Activated CD8-positive, alpha-beta memory T cell treated with anti-CD3 and anti-CD28 coated beads, Interleukin-2, amount 10 ng/mL, durations not matched to agents 7 days and 5 days (primary cell): ENCODE results near the gene P3H3. TPM values are rescaled to one million over a fixed set of nuclear protein-coding genes. Genes with fewer than 3 reads are reported as not detected.

Source experiments
- ATAC-seq: fragments of 150-1000 bp; cut with Tn5 transposase; one replicate; pipeline ENCODE4 v1.10.0; 2021; ENCODE audit warnings: moderate library complexity
- CTCF ChIA-PET: fragments of 350-600 bp; sonication (Branson Sonifier 250); formaldehyde crosslinking; loops from one replicate; lab custom pipeline; 2021; ENCODE audit warnings: antibody characterized with exemption; lab: Charles Lee
- DNase-seq: peaks from one replicate; pipeline ENCODE4 v3.0.0-alpha.2; 2020
- H3K27ac Mint-ChIP-seq: one replicate; pipeline ENCODE4 v1.8.0; 2021; ENCODE audit warnings: mild to moderate bottlenecking, mixed read lengths
- H3K27me3 Mint-ChIP-seq: one replicate; pipeline ENCODE4 v1.8.0; 2021; ENCODE audit warnings: mixed read lengths
- H3K36me3 Mint-ChIP-seq: one replicate; pipeline ENCODE4 v1.8.0; 2021; ENCODE audit warnings: mild to moderate bottlenecking, mixed read lengths
- H3K4me1 Mint-ChIP-seq: one replicate; pipeline ENCODE4 v1.8.0; 2021; ENCODE audit warnings: mixed read lengths
- H3K4me3 Mint-ChIP-seq: one replicate; pipeline ENCODE4 v1.8.0; 2021; ENCODE audit warnings: mild to moderate bottlenecking, moderate library complexity, mixed read lengths
- H3K9me3 Mint-ChIP-seq: one replicate; pipeline ENCODE4 v1.8.0; 2022; ENCODE audit warnings: low read depth, mixed read lengths
- total RNA-seq, 2 experiments: library from RNA; stranded (reverse); gene quantifications; one replicate each; pipeline ENCODE4 v1.2.3, GENCODE V29; 2021

The P3H3 gene
- total RNA-seq, 2 experiments from 2014 or later: 0.23 to 0.99 TPM

- CTCF ChIA-PET: interaction anchor here (0.8 to 7.9 kb wide), 13 partner anchors 7 to 295 kb away, joined by 3 to 61 read pairs (median 6); partner anchors contain the start of genes CDCA3, GPR162, MLF2 and P3H3
- DNase-seq: no peak
- Mint-ChIP-seq H3K27me3 (peaks cover 34% of the 10 kb centered on the region), H3K27ac (no peak overlapping the region), H3K9me3 (no peaks in the 10 kb centered on the region), H3K4me3 (no peak overlapping the region), H3K36me3 (no peaks in the 10 kb centered on the region), H3K4me1 (peaks cover 12% of the 10 kb centered on the region)
- ATAC-seq: no peak
These were observed 5.1 kb downstream of the P3H3 start for GRCh38 chr12:6833189-6833890.

DNA sequence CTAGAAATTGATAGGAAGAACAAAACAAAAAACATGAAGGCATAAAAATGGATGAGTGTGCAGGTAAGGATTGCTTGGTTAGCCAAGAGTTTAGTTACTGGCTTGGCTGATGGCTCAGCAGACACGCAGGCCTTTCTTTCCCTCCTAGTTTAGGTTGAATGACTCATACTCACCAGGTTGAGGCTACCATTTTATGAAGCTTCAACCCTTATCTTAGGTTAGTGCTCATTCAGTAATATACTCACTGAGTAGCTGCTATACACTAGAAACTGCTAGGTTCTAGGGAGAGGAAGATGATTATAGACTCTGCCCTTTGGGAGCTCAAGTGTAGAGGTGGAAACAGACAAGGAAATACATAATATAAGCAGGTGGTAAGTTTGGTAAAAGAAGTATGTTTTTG is 6.0 kb downstream of the P3H3 start:
- Mint-ChIP-seq H3K27ac (no peak overlapping the region), H3K9me3 (no peaks in the 10 kb centered on the region), H3K36me3 (no peaks in the 10 kb centered on the region), H3K4me1 (peaks cover 8% of the 10 kb centered on the region), H3K27me3 (peaks cover 29% of the 10 kb centered on the region), H3K4me3 (no peak overlapping the region)
- ATAC-seq: peak; percentile 31
- no peak for DNase-seq
- CTCF ChIA-PET: interaction anchor here (0.5 to 7.9 kb wide), 18 partner anchors 8 to 296 kb away, joined by 3 to 61 read pairs (median 6); partner anchors contain the start of genes CDCA3, GPR162, MLF2 and P3H3

GRCh38 chr12:6834873-6835272 is 6.7 kb downstream of the P3H3 start:
- CTCF ChIA-PET: interaction anchor here (0.7 to 7.9 kb wide), 16 partner anchors 9 to 126 kb away, joined by 3 to 61 read pairs (median 6); partner anchors contain the start of genes CDCA3, GPR162, MLF2 and P3H3
- Mint-ChIP-seq H3K27me3 (peaks cover 23% of the 10 kb centered on the region), H3K9me3 (no peaks in the 10 kb centered on the region), H3K27ac (no peak overlapping the region), H3K36me3 (no peaks in the 10 kb centered on the region), H3K4me1 (peaks cover 5% of the 10 kb centered on the region), H3K4me3 (no peak overlapping the region)
- ATAC-seq (no peak), DNase-seq (no peak)

GRCh38 chr12:6836851-6837250 is 8.6 kb downstream of the P3H3 start:
- ATAC-seq (no peak), DNase-seq (no peak)
- no peak overlapping the region for H3K27ac Mint-ChIP-seq
- no peak overlapping the region for H3K4me3 Mint-ChIP-seq
- H3K9me3 Mint-ChIP-seq: no peaks in the 10 kb centered on the region
- peaks cover 5% of the 10 kb centered on the region for H3K4me1 Mint-ChIP-seq
- H3K36me3 Mint-ChIP-seq: no peaks in the 10 kb centered on the region
- peaks cover 4% of the 10 kb centered on the region for H3K27me3 Mint-ChIP-seq
- CTCF ChIA-PET: interaction anchor here (0.7 to 7.9 kb wide), 8 partner anchors 11 to 283 kb away, joined by 3 to 61 read pairs (median 8); partner anchors contain the start of genes CDCA3, MLF2, P3H3 and TPI1

DNA sequence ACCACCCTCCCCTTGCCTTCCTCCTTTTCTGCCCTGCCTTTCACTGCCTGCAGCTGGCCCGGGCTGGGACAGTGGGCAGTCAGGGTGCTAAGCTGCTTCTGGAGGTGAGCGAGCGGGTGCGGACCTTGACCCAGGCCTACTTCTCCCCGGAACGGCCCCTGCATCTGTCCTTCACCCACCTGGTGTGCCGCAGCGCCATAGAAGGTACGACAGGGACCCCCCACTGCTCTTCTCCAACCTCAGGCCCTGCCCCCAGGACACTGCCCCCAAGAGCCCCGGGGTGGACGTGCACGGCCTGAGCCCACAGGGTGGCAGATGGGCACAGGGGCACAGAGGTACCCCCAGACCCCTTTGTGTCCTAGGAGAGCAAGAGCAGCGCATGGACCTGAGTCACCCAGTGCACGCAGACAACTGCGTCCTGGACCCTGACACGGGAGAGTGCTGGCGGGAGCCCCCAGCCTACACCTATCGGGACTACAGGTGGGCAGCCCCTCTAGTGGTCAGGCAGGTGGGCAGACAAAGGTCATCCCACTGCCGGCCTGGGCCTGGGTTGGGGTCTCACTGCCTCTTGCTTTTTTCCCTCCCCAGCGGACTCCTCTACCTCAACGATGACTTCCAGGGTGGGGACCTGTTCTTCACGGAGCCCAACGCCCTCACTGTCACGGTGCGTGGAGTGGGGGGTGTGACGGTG is 9.3 kb downstream of the P3H3 start:
- DNase-seq (no peak), ATAC-seq (no peak)
- Mint-ChIP-seq H3K36me3 (no peaks in the 10 kb centered on the region), H3K27ac (no peak overlapping the region), H3K4me3 (no peak overlapping the region), H3K9me3 (no peaks in the 10 kb centered on the region), H3K27me3 (no peaks in the 10 kb centered on the region), H3K4me1 (peaks cover 5% of the 10 kb centered on the region)
- CTCF ChIA-PET: interaction anchor here (1.3 to 7.9 kb wide), 5 partner anchors 11 to 284 kb away, joined by 4 to 61 read pairs (median 30); partner anchors contain the start of genes CDCA3, MLF2, P3H3 and TPI1

DNA sequence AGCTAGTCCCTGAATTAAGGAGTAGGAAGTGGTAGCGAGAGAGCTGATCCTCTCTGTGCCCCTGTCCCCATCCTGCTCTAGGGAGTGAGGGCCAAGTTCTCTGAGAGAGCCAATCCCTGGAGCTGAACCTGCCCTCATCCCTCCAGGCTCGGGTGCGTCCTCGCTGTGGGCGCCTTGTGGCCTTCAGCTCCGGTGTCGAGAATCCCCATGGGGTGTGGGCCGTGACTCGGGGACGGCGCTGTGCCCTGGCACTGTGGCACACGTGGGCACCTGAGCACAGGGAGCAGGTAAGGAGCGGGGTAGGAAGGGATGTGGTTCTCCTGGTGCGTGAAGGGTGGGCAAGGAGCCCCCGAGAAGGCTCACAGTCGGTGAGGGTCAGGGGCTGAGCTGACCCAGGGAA is 10.6 kb downstream of the P3H3 start:
- DNase-seq (no peak), ATAC-seq (no peak)
- H3K9me3 Mint-ChIP-seq: no peaks in the 10 kb centered on the region
- H3K27ac Mint-ChIP-seq: no peak overlapping the region
- CTCF ChIA-PET: interaction anchor here (0.5 to 7.9 kb wide), 4 partner anchors 13 to 85 kb away, joined by 3 to 61 read pairs (median 10); partner anchors contain the start of genes MLF2, P3H3 and USP5
- H3K27me3 Mint-ChIP-seq: no peaks in the 10 kb centered on the region
- no peaks in the 10 kb centered on the region for H3K36me3 Mint-ChIP-seq
- H3K4me3 Mint-ChIP-seq: no peak overlapping the region
- peaks cover 5% of the 10 kb centered on the region for H3K4me1 Mint-ChIP-seq

DNA sequence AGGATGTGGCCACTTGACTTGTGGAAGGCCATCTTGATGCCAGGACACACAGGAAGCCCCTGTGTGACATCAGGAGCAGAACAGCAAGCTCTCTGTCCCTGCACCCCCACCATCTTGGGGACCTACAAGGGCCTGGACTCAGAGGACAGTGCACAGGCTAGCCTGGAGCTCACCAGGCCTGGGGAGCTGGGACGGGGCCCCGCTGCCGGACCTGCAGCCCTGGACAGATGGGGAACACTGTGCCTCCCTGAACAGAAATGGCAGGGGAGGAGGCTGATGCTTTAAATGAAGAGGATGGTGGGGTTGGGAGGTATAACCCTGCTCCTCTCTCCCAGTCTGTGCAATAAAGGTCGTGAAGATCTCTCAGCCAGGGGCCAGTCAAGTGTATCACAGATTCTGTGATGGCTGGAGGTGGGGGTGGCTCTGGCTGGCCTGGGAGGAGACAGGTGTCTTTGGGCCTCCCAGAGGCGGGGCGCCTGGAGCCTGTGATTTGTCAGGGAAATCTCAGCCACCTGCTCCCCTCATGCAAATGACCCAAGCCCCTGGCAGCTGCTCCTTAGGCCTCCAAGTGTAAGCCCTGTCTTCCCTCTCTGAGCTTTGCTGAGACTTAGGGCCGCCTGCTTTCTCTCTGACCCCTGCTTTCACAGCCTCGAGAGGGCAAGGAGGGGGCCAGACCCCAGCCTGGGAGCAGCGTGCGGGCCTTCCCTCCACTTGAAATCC is 11.4 kb downstream of the P3H3 start:
- H3K36me3 Mint-ChIP-seq: no peaks in the 10 kb centered on the region
- H3K4me3 Mint-ChIP-seq: no peak overlapping the region
- no peaks in the 10 kb centered on the region for H3K27me3 Mint-ChIP-seq
- H3K4me1 Mint-ChIP-seq: peaks cover 3% of the 10 kb centered on the region
- CTCF ChIA-PET: interaction anchor here (0.8 to 7.9 kb wide), 4 partner anchors 9 to 86 kb away, joined by 3 to 61 read pairs (median 10); partner anchors contain the start of genes MLF2, P3H3 and USP5
- H3K27ac Mint-ChIP-seq: no peak overlapping the region
- ATAC-seq: no peak
- DNase-seq: no peak
- no peaks in the 10 kb centered on the region for H3K9me3 Mint-ChIP-seq

GRCh38 chr12:6840330-6840729 is 12.1 kb downstream of the P3H3 start:
- ATAC-seq: no peak
- Mint-ChIP-seq H3K4me3 (no peak overlapping the region), H3K4me1 (peaks cover 3% of the 10 kb centered on the region), H3K9me3 (no peaks in the 10 kb centered on the region), H3K36me3 (peaks cover 1% of the 10 kb centered on the region), H3K27ac (no peak overlapping the region), H3K27me3 (no peaks in the 10 kb centered on the region)
- CTCF ChIA-PET: interaction anchor here (0.8 to 7.9 kb wide), 4 partner anchors 8 to 87 kb away, joined by 3 to 61 read pairs (median 10); partner anchors contain the start of genes MLF2, P3H3 and USP5
- no peak for DNase-seq

DNA sequence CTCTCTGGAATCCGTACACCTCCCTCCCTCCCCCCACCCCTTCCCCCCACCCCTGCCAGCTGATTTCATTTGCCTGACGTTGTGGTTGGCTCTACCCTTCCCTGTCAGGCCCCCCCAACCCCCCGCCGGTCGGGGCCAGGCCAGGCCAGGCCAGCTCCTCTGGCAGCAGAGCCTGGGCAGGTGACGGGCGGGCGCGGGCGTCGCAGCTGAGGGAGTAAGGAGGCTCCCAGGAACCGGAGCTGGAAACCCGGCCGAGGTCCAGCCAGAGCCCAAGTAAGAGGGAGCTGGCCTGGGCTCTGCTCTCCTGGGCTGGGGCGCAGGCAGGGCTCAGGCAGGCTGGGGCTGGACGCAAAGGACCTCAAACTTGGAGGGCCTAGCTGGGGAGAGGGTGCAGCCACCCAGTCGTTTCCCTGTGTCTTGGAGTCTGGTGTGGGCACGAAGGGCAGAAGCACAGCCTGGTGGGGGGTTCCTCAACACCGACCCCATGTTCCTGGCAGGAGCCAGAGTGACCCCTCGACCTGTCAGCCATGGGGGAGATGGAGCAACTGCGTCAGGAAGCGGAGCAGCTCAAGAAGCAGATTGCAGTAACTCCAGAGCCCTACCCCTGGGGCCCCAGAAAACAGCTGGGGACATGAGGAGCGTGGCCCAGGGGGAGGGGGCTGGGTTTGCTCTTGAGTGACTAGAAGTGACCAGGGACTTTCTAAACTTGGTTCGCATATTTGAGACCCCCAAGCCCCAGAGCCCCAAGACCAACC is 12.7 kb downstream of the P3H3 start, which contains the start of gene GNB3:
TSS of gene GNB3 (plus strand) at position 165 of the 755 bp plus-strand sequence. CDS start at position 528, 363 bp downstream.
- no peak for DNase-seq
- CTCF ChIA-PET: interaction anchor here (2.0 to 7.9 kb wide), 3 partner anchors 11 to 88 kb away, joined by 6 to 61 read pairs (median 13); partner anchors contain the start of genes MLF2, P3H3 and USP5
- no peak for ATAC-seq
- no peaks in the 10 kb centered on the region for H3K27me3 Mint-ChIP-seq
- no peaks in the 10 kb centered on the region for H3K9me3 Mint-ChIP-seq
- H3K4me1 Mint-ChIP-seq: no peaks in the 10 kb centered on the region
- peaks cover 3% of the 10 kb centered on the region for H3K36me3 Mint-ChIP-seq
- no peak within 1 kb of the TSS for H3K27ac Mint-ChIP-seq
- no peak within 1 kb of the TSS for H3K4me3 Mint-ChIP-seq

GRCh38 chr12:6842075-6842474 is 13.9 kb downstream of the P3H3 start:
- Mint-ChIP-seq H3K9me3 (no peaks in the 10 kb centered on the region), H3K36me3 (peaks cover 7% of the 10 kb centered on the region)

GRCh38 chr12:6843118-6843902 is 15.1 kb downstream of the P3H3 start:
- DNase-seq: no peak
- Mint-ChIP-seq H3K27ac (no peak overlapping the region), H3K27me3 (no peaks in the 10 kb centered on the region), H3K9me3 (no peaks in the 10 kb centered on the region), H3K4me3 (no peak overlapping the region), H3K36me3 (peaks cover 15% of the 10 kb centered on the region), H3K4me1 (peaks cover 3% of the 10 kb centered on the region)
- CTCF ChIA-PET: interaction anchor here (0.8 to 4.5 kb wide), 6 partner anchors 9 to 90 kb away, joined by 3 to 25 read pairs (median 4); partner anchors contain the start of gene MLF2
- no peak for ATAC-seq

More at GRCh38 chr12:6842075-6842474, 13.9 kb downstream of the P3H3 start:
- H3K27me3 Mint-ChIP-seq: no peaks in the 10 kb centered on the region
- H3K27ac Mint-ChIP-seq: no peak overlapping the region
- no peaks in the 10 kb centered on the region for H3K4me1 Mint-ChIP-seq
- CTCF ChIA-PET: interaction anchor here (1.1 to 4.5 kb wide), 3 partner anchors 8 to 89 kb away, joined by 6 to 25 read pairs (median 8); partner anchors contain the start of genes MLF2 and P3H3
- DNase-seq (no peak), ATAC-seq (no peak)
- H3K4me3 Mint-ChIP-seq: no peak overlapping the region
